ENCODE measurements around the gene CEP85.
A peak's percentile ranks its signal among the peaks of the same experiment; 100 is the strongest.

Gene CEP85

DNA sequence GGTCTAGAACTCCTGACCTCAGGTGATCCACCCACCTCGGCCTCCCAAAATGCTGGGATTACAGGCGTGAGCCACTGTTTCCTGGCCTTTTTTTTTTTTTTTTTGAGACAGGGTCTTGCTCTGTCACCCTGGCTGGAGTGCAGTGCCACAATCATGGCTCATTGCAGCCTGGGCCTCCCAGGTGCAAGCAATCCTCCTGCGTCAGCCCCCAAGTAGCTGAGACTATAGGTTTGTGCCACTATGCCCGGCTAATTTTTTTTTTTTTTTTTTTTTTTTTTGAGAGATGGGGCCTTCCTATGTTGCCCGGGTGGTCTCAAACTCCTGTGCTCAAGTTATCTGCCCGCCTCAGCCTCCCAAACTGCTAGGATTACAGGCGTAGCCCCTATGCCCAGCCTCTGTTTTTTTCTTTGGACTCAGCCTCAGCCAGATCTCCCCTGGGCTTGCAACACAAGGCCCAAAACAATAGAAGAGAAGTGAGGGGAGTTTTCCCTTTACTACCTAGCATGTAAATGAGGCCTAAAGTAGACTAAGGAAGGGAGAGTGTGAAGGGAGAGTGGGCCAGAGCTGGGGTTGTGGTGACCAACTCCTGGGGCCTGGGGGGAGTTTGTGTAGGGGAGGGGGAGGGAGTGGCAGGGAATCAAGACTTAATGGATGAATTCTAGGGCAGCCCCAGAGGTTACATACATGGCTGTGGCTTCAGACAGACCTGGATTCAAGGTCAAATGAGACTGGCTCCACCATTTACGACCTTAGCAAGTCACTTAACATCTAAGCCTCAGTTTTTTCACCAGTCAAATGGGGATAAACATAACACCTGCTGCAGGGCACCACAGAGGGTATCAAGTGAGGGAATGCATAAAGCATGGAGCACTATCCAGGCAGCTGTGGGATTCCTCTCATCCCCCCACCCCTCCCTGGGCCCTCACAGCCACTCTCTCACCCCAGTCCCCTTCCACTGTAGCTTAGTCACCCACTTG lies 82.2 kb downstream of the CEP85 start:
- no peak for DNase-seq (ENCODE audit: low read depth)

DNA sequence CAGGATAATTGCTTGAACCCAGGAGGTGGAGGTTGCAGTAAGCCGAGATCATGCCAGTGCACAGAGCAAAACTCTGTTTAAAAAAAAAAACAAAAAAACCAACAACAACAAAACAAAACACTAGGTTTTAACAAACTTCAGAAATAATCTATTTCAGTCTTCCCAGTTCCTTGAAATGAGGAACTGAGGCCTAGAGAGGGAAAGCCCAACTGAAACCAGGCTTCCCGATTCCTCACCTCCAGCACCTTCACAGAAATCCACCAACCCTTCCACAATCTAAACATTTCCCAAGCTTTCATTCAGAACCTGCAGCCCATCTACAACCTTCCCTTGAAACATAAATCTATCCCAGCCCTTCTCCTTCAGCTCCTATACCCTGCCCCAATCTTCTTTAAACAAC lies 83.1 kb downstream of the CEP85 start:
- no peak for DNase-seq (ENCODE audit: low read depth)

- no peak for DNase-seq (ENCODE audit: low read depth)
Measured at GRCh38 chr1:26317612-26318337, 83.8 kb downstream of the CEP85 start, which contains the start of gene CD52. CD52 (plus strand) TSS chr1:26317958; CDS start chr1:26318018, 60 bp downstream.

- DNase-seq (ENCODE audit: low read depth) = no peak
Measured at GRCh38 chr1:26318338-26319064, 84.5 kb downstream of the CEP85 start.

DNA sequence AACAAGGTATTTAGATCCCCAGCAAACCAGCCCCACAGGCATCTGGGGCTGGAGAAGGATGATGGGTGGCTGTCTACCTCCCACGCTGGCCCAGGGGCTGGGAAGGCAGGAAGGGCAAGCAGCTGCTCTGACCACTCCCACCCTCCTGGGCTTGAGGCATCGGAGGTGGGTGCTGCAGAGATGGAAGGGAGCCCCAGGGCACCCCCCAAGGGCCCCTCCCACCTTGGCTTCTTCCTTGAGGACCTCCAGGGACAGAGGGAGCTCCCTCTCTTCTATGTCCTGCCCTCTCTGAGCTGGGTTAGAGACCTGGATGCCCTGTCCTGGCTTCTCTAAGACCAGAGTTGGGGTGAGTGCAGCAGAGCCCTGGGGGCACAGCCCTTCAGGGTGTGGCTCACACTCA lies 86.9 kb downstream of the CEP85 start:
- no peak for DNase-seq (ENCODE audit: low read depth)

DNA sequence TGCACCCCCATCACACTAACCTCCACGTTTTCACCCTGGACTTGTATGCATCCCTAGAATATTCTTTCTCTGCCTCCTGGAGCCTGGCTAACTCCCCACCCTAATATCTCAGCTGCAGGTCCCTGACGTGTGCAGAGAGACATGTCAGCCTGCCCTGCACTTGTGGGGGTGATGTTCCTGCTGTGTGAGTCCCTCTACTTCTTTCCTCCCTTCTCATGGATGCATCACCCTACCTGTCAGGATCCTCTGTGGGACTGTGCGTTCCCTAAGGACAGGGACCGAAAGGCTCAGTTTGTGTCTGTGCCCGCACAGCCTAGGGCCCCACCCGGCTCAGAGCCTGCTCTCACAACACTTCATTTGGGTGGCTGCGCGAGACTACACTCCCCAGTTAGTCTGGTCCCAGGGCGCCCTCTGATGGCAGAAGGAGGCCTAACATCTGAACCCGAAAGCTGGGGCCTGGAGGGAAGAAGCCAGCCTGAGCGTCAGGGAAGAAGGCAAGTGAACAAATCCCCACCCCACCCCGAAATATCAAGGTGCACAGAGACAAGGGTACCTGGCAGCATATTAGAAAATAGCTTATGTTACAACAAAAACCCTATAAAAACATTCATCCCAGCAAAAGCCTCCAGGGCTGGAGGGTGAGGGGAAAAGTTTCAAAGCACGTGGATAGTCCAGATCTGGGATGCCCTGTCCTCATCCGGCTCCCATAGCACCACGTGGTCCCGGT lies 87.5 kb downstream of the CEP85 start:
- peak; percentile 22 for DNase-seq (ENCODE audit: low read depth)

DNA sequence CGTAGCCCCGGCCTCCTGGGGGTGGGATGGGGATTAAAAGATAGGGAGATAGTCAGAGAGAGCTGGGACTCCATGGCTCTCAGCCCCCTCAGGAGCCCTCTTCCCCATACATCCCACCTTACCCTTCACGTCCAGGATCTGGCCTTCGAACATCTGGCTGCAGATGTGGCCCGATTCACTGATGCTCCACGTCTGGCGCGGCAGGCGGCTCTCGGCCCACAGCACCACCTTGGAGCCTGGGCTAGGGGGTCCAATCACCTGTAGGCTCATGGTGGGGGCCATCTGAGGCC lies 88.0 kb downstream of the CEP85 start:
- DNase-seq (ENCODE audit: low read depth) = no peak

DNA sequence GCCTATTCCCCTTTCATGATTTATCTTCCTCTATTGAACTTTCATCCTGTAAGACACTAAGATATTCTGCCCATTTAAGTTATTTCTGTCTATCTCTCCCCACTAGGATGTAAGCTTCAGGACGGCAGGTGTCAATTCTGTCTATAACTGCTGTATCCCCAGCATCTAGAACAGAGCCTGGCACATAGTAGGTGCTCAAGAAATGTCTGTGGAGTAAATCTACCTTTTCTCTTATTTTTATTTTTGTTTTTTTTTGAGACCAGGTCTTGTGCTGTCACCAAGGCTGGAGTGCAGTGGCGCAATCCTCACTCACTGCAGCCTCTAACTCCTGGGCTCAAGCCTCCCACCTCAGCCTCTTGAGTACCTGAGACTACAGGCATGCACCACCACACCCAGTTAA lies 89.4 kb downstream of the CEP85 start:
- DNase-seq (ENCODE audit: low read depth) = no peak

DNA sequence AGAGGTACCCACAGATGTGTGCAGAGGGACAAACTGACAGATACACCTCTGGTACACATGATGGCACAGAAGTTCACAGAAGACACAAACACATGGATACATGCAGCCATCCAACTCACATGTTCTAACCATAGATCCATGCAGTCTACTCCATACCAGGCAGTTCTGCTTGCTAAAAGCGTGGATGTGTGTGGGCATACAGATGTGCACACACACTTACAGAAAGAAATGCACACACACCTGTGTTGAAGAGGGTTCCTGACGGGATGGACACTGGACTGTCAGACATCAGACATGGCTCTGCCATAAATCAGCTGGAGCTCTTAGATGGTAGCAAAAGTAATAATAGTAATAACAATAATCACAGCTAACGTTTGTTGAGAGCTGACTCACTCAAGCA lies 90.5 kb downstream of the CEP85 start:
- no peak for DNase-seq (ENCODE audit: low read depth)

DNA sequence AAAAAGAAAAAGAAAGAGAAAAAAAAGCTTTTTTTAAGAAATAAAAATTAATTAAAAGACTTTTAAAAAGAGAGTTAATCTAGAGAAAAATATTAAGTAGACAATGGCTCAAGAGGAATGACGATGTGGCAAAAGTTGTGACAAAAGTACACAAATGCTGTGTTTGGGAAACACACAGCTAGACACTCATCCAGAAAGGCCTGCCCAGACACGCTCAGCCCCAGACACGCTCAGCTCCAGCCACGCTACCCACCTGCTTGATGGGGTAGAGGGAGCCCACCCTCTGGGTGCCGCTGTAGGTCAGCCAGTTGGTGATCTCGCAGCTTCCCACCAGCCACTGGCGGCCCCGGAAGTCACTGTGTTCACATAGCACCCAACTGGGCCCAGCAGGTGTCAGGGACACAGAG lies 94.0 kb downstream of the CEP85 start:
- DNase-seq (ENCODE audit: low read depth) = no peak
